ENCODE results near the gene GON7. TPM values are rescaled to one million over a fixed set of nuclear protein-coding genes. Genes with fewer than 3 reads are reported as not detected.
"Not testable (repeated sequence)": the region's sequence is repeated elsewhere in the genome, so short reads cannot be mapped to it uniquely, and the experiment has no call there.

Gene GON7
- total RNA-seq, 2 donors from 2014 or later, result 6.5 to 11.2 TPM

DNA sequence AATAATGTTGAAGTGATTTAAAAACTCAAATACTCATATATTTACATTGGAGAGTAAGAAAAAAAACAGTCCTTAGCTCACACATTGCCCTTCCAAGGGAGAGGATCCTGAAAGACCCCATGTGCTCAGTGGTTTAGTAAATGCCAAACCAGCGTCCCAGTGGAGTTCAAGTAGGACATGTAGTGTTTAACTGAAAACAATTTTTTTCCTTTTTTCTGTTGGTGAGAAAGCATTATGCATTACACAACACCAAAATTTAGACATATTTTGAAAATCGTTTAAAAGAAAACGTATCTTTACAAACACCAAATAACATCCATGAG, 33.8 kb upstream of the GON7 start:
- intact Hi-C loops (cut with DNase I), result no loop called here
- H3K27me3 ChIP-seq, result no peaks in the 10 kb centered on the region
- H3K4me1 ChIP-seq, result peaks cover under 1% of the 10 kb centered on the region
- no peak for DNase-seq
- H3K36me3 ChIP-seq (replicated peaks in 1 of 2; ENCODE audit: insufficient read depth in 1 of 2, low read depth in 2 of 2), result peaks cover 0 to 19% of the 10 kb centered on the region in 2 donors
- 80 to 85% methylated on average over 3 of the region's 3 CpGs for WGBS, 2 donors
- no peak overlapping the region for H3K4me3 ChIP-seq
- no peak for ATAC-seq
- TF ChIP-seq, protein P1, sequence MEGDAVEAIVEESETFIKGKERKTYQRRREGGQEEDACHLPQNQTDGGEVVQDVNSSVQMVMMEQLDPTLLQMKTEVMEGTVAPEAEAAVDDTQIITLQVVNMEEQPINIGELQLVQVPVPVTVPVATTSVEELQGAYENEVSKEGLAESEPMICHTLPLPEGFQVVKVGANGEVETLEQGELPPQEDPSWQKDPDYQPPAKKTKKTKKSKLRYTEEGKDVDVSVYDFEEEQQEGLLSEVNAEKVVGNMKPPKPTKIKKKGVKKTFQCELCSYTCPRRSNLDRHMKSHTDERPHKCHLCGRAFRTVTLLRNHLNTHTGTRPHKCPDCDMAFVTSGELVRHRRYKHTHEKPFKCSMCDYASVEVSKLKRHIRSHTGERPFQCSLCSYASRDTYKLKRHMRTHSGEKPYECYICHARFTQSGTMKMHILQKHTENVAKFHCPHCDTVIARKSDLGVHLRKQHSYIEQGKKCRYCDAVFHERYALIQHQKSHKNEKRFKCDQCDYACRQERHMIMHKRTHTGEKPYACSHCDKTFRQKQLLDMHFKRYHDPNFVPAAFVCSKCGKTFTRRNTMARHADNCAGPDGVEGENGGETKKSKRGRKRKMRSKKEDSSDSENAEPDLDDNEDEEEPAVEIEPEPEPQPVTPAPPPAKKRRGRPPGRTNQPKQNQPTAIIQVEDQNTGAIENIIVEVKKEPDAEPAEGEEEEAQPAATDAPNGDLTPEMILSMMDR (IDR thresholded peaks at IDR 0.05), result no peak
- no peak for TF ChIP-seq POLR2A (IDR thresholded peaks at IDR 0.05)
- H3K27ac ChIP-seq, result no peak overlapping the region
- H3K9me3 ChIP-seq, result no peaks in the 10 kb centered on the region

DNA sequence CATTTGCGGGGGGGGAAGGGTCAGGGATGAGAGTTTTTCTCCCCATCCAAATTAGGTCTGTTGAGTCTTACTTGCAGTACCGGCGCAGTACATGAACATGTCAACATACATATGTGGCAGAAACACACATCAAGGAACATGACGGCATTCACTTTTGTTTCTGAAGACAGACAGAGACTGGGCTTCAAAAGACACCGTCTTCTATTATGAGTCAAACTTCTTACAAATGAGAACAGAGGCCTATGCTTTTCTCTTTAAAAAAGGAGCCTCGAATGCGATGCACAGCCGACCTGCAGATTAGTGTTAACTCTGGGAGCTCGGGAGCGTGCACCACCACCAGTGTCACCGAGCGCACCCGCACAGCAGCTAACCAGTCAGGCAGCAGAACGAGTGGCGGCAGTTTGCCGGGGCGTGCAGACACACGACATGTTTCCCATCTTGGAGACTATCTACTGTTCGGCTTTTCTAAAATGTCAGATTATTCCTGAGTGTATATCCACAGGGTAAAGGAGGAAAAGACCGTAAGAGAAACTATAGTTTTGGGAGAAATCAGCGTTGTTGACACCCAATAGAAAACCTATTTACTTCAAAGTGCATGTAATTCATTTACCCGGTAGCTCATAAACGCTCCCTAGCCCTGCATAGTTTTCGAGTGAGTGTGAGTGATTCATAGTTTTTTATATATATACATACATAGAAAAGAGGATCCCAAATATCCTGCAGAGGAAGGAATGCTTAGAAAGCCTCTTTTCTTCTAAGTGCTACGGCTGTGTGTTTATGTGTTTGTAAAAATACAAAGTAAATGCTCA, 33.2 kb upstream of the GON7 start:
- ATAC-seq (no peak), DNase-seq (no peak)
- intact Hi-C loops (cut with DNase I), result loop anchor here (10.0 kb wide), 1 partner anchor 385 kb away; no protein-coding TSS in a partner anchor
- H3K27me3 ChIP-seq, result no peaks in the 10 kb centered on the region
- TF ChIP-seq, protein P1 (IDR thresholded peaks at IDR 0.05), result no peak
- no peak for TF ChIP-seq POLR2A (IDR thresholded peaks at IDR 0.05)
- H3K4me3 ChIP-seq, result no peak overlapping the region
- 91 to 94% methylated on average over 25 of the region's 25 CpGs for WGBS, 2 donors
- H3K9me3 ChIP-seq, result no peaks in the 10 kb centered on the region
- H3K4me1 ChIP-seq, result peaks cover 6% of the 10 kb centered on the region
- no peak overlapping the region for H3K27ac ChIP-seq
- peaks cover 0 to 16% of the 10 kb centered on the region in 2 donors for H3K36me3 ChIP-seq (replicated peaks in 1 of 2; ENCODE audit: insufficient read depth in 1 of 2, low read depth in 2 of 2)

DNA sequence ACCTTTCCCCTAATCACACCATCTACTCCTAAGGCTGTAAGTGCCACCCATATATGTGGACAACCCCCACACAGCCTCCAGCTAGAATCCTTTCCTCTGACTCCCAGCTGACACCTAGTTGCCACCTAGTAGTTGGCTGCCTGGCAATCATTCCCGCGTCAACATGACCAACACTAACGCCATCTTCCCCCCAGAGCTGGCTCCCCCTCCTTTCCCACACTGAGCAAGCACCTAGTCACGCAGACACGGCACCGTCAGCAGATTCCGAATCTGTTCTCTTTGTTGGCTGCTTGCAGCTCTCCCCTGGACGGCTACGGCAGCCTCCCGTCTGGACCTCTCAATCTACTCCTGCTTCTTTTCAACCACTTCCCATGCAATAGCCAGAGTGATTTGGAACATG, 27.9 kb upstream of the GON7 start:
- intact Hi-C loops (cut with DNase I), result loop anchor here (10.0 kb wide), 1 partner anchor 390 kb away; no protein-coding TSS in a partner anchor
- H3K27ac ChIP-seq, result no peak overlapping the region
- no peaks in the 10 kb centered on the region for H3K36me3 ChIP-seq (replicated peaks in 1 of 2; ENCODE audit: insufficient read depth in 1 of 2, low read depth in 2 of 2)
- no peak for TF ChIP-seq POLR2A (IDR thresholded peaks at IDR 0.05)
- TF ChIP-seq, protein P1 (IDR thresholded peaks at IDR 0.05), result no peak
- WGBS, 2 donors, result 32 to 47% methylated on average over 10 of the region's 10 CpGs
- ATAC-seq, result peak; percentile 43
- H3K4me1 ChIP-seq, result peaks cover 20% of the 10 kb centered on the region
- DNase-seq, result peak in 3 of 4 donors; percentile 19 to 30 (median 24)
- no peaks in the 10 kb centered on the region for H3K9me3 ChIP-seq
- H3K27me3 ChIP-seq, result no peaks in the 10 kb centered on the region
- no peak overlapping the region for H3K4me3 ChIP-seq

DNA sequence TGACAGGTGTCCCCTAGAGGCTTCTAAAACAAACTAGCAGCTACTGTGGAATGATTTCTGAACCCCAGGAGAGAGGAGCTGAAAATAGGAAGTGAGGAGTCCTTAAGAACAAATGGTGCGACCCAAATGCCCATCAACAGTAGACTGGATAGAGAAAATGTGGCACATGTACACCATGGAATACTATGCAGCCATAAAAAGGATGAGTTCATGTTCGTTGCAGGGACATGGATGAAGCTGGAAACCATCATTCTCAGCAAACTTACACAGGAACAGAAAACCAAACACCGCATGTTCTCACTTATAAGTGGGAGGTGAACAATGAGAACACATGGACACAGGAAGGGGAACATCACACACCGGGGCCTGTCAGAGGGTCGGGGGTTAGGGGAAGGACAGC, 26.2 kb upstream of the GON7 start:
- WGBS, 2 donors, result 84 to 88% methylated on average over 5 of the region's 5 CpGs
- H3K4me1 ChIP-seq, result peaks cover 20% of the 10 kb centered on the region
- not testable (repeated sequence) for H3K9me3 ChIP-seq; DNase-seq; H3K27ac ChIP-seq; H3K27me3 ChIP-seq; H3K36me3 ChIP-seq (replicated peaks in 1 of 2; ENCODE audit: insufficient read depth in 1 of 2, low read depth in 2 of 2); H3K4me3 ChIP-seq; ATAC-seq
- intact Hi-C loops (cut with DNase I), result loop anchor here (10.0 kb wide), 1 partner anchor 392 kb away; no protein-coding TSS in a partner anchor

DNA sequence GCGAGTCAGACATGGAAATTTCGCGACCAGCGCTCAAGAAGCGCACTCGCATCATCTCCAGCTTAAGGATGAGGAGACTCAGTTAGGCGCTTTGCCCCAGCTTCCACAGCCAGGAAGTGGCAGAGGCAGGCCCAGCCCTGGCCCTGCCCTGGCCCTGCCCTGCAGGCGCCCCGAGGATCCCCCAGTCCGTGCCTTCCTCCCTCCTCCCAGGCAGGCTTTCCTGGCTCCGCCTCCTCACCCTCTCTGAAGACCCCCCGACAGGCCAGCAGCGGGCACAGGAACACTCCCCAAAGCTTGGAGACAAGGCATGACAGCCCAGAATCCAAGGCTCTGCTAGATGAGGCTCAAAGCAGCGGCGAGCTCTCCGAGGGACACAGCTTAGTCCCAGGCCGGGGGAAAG, 25.3 kb upstream of the GON7 start:
- Histone ChIP-seq H3K27me3 (no peaks in the 10 kb centered on the region), H3K4me1 (peaks cover 20% of the 10 kb centered on the region), H3K36me3 (replicated peaks in 1 of 2; ENCODE audit: insufficient read depth in 1 of 2, low read depth in 2 of 2) (peaks cover 0 to 12% of the 10 kb centered on the region in 2 donors), H3K4me3 (no peak overlapping the region), H3K9me3 (no peaks in the 10 kb centered on the region), H3K27ac (no peak overlapping the region)
- intact Hi-C loops (cut with DNase I), result loop anchor here (10.0 kb wide), 1 partner anchor 393 kb away; no protein-coding TSS in a partner anchor
- ATAC-seq (no peak), DNase-seq (no peak)
- no peak for TF ChIP-seq POLR2A (IDR thresholded peaks at IDR 0.05)
- TF ChIP-seq, protein P1 (IDR thresholded peaks at IDR 0.05), result no peak
- 72 to 89% methylated on average over 4 to 10 of the region's 17 CpGs for WGBS, 2 donors
